NCI-H748 (cell line): ENCODE measurements around the gene SYT13.
A peak's percentile ranks its signal among the peaks of the same experiment; 100 is the strongest.

Source experiments
- DNase-seq: peaks from one replicate; lab custom pipeline; 2025; ENCODE audit not compliant: unreplicated experiment; lab: John Stamatoyannopoulos, UW

The SYT13 gene

DNA sequence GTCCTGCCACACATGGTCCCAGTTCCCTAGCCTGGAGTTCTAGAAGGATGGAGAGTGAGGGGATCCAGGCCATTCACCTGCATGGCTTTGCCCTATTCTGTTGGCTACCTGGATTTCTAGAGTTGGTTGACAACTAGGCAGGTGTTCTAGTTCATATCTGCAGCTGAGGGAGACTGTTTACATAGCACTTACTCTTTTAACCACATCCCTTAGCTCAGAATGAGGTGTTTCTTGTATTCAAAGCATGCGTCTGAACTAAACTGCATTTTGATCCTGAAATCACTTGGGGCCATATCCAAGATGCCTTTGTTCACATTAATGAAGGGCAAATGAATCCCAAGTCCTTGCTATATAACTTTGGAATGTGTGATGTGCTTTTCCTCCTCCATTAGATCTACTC is 60.9 kb downstream of the SYT13 start:
- peak; percentile 41 for DNase-seq

DNA sequence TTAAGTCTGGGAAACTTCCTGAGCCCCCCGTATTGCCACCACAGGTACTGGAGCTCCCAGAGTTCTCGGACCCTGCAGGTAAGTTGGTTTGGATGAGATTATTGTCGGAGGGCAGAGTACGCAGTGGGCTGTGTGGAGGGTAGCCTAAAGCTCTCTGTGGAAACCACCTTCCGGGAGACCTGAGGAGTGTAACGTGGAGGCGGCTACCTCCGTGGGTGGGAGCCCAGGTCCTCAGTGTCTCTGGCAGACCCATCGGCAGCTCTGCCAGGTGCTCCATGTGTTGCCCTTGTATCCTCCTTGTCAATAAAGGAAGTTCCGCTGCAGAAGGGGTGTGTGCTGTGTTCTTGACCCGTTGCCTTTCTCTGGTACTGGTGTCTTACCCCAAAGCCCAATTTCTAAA is 61.4 kb downstream of the SYT13 start:
- DNase-seq = no peak

DNA sequence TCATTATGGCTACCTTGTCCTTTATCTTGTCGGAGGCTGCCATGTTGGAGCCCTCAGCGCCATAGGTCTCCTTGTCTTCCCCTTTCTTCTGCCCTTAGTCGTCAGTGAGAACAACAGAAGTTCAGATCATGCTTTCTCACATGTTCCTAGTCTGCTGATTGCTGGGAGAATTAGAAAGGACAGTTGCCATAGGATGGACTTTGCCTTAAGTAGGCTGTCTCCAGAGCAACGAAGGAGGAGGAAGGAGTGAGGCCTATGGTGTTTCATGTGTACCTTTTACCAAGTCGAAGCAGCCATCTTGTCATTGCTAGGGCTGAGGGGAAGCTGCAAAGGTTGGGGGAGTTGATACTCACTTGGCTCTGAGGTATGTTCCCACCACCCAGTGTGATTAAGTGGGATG is 62.6 kb downstream of the SYT13 start:
- DNase-seq = no peak

DNA sequence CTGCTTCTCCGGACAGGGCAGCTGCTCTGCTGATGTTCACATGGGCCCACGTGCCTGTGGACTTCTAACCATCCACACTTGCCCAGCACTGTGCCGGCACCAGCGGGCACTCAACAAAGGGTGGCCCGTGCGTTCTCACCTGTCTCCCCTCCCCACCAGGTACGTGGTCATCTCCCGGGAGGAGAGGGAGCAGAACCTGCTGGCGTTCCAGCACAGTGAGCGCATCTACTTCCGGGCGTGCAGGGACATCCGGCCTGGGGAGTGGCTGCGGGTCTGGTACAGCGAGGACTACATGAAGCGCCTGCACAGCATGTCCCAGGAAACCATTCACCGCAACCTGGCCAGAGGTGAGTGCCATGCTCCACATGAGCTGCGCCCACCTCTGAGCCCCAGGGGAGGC is 66.7 kb downstream of the SYT13 start:
- DNase-seq = no peak

DNA sequence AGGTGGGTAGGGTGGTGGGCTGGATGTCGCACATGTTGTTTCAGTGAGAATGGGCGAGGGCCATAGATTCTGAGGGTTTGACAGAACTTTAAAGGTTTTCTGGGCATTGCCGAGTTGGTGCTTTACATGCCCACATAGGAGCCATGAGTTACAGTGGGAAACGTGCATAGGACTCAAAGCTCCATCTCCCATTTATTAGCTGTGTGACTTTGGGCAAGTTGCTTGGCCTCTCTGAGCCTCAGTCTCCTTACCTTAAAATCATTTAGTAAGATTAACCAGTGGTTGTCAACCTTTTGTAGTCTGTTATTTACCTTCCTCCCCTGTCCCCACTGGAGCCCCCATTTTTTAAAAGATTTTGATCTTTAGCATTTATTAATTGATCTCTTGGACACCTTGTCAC is 67.4 kb downstream of the SYT13 start:
- no peak for DNase-seq

DNA sequence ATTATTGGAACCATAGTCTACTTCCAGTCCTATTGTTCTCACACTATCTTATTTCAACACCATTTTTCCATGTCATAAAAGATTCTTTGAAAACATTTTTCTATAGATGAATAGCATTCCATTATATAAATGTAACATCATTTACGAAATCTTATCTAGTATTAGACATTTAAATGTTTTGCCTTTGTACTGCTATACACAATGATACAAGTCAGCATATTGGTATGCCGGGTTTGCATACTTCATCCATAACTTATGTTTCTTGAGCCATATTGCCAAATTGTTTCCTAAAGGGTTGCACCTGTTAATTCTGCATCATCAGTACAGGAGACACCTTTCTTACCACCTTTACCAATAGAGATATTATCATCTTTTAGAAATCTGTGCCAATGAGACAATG is 68.2 kb downstream of the SYT13 start:
- DNase-seq = no peak

DNA sequence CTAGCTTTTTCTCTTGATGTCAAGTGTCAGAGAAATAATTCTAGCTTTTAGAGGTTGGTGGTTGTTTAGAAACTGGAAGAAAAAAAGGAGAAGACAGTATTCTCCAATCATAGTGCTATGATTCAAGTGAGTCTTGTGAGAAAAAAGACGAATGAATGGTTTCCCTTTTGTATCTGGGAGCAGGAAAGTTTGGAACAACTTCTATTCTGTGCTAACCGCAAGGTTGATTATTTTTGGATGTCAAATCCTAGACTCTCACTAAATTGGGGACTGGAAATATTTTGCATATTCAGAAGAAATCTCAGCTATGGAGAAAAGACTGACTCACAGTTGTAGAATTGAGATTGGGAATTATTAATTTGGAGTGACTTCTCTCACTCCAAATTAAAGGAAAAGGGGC is 69.2 kb downstream of the SYT13 start:
- DNase-seq = no peak

DNA sequence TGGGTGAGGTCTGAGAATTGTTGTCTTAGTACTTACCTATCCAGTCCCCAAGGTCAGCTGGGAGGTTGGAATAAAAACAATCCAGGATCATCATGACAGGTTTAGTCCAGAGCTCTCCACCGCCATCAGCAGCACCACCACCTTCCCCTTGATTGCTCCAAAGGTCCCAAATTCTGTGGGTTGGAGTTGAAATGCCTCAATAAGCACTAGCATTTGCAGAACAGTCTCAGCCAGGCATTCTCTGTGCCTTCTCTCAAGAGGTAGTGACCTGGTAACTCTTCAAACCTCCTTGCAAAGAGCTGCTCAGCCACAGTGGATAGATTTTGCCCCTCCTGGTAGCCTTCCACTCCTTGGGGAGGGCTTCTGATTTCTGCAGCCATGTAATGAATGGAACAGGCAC is 70.1 kb downstream of the SYT13 start:
- DNase-seq = no peak

DNA sequence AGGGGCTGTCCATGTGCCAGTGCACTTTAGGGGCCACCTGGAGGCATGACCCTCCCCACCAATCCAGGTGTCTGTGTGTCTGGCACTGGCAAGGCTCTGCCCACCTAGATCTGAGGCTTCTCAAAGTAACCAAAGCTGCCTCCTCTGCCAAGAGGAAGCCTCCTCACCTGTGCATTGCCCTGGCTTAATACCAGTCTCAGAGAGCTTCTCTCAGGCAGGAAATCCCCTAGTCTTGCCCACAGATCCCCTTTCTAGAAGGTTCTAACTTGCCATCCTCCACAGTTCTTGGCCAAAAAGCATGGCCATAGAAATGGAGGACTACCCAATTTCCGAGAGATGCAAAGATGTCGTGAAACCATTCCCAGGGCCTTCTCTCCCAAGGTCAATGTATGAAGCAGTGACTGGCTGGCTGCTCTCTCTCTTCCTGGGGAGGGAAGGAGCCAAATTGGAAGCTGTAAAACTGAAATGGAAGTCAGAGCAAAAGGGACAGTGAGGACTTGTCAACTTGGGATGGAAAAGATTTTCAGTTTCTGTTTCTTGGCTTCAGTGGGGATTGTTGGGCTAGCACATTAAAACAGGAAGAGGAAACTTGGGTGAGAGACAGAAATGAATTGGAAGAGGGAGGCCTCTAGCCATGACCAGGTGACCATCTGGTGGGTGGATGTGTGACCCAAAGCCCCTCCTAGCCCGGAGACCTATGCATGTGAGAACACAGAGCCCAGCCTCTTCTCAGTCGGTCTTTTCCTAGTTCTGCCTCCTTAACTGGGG is 70.9 kb downstream of the SYT13 start:
- DNase-seq = no peak

DNA sequence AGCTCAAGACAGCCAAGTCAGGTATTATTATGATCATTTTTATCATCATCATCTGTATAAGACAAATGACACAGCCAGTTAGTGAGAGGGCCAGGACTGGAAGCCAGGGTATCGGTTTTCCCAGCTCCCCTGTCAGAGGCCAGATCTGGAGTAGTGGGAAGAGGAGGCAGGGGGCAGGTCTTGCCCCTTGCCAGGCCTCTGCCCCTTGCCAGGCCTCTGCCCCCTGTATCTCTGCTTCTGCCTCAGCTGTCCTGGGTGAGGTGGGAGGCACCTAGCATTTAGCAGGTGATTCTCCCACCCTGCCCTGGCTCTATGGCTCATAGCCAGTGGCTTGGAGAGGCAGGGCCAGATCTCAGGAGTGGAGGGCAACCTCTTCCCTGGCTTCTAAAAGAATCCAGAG is 72.4 kb downstream of the SYT13 start:
- DNase-seq = no peak

DNA sequence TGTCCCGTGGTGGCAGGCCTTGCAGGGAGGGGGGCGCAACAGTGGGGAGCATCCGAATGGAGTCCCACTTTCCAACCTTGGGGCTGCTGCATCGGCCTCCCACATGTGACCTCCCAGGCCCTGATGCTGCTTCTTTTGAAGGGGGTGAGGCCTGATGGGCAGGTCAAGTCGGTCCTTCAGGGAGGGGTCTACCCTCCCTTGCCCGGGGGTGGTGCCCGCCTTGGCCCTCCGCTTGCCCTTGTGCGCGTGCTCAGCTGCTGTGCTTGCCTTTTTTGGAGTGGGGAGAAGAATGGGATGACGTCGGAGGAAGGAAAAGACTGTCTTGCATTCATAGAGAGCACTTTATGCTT is 72.8 kb downstream of the SYT13 start:
- DNase-seq = no peak

DNA sequence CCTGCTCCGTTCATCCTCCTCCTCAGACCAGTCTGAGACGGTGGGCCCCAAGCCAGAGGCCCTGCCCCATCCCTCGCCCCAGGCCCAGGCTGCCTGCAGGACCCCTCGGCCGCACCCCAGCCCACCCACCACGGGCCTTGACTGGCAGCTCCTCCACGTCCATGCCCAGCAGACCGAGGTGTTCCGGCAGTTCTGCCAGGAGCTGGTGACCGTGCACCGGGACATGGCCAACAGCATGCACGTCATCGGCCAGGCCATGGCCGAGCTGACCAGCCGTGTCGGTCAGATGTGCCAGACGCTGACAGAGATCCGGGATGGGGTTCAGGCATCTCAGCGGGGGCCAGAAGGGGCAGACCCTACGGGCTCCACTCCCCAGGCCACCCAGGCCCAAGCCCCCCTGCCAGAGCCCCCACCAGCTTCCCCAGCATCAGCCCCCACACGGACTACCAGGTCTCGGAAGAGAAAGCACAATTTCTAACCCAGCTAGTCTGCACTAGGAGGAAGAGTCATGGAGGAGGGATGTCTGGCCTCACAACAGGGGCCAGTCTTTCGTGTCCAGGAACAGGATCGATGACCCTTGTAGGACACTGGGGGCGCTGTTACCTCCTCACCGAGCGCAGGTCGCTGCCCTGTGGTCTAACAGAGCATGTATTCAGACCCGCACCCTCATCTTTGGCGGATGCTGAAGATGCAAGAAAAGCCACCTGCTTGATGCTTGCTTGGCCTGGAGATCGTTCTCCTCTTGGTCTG is 73.4 kb downstream of the SYT13 start:
- no peak for DNase-seq

DNA sequence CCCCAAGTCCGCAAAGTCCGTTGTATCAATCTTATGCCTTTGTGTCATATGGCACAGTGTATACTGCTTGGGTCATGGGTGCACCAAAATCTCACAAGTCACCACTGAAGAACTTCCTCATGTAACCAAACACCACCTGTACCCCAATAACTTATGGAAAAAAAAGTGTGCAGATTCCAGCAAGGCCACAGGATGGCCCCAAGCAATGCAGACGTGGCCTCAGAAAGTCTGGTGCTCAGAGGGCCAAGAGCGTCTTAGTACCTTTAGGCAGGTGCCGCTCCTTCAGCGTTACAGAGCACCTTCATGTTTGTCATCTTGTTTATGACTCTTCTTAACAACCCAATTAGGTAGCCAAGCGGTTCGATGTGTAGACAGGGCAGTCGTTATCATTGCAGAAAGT is 74.4 kb downstream of the SYT13 start:
- DNase-seq = no peak

DNA sequence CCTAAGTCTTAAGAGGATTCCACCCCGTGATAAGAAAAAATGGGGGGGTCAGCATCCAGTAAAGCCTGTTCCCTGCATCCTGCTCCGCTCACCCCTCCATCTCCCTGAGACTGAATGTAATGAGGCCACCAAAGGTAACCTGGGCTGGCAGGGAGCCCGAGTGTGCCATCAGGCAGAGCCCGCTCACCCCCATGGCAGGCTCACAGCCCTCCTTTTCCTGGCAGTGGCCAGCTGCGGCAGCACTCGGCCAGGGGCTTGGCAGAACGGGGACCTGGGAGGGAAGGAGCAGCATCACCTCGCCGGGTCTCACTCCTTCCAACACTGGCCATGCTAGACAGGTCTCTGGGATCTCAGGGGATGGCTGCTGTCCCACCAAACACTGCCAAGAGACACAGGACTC is 75.3 kb downstream of the SYT13 start:
- no peak for DNase-seq

DNA sequence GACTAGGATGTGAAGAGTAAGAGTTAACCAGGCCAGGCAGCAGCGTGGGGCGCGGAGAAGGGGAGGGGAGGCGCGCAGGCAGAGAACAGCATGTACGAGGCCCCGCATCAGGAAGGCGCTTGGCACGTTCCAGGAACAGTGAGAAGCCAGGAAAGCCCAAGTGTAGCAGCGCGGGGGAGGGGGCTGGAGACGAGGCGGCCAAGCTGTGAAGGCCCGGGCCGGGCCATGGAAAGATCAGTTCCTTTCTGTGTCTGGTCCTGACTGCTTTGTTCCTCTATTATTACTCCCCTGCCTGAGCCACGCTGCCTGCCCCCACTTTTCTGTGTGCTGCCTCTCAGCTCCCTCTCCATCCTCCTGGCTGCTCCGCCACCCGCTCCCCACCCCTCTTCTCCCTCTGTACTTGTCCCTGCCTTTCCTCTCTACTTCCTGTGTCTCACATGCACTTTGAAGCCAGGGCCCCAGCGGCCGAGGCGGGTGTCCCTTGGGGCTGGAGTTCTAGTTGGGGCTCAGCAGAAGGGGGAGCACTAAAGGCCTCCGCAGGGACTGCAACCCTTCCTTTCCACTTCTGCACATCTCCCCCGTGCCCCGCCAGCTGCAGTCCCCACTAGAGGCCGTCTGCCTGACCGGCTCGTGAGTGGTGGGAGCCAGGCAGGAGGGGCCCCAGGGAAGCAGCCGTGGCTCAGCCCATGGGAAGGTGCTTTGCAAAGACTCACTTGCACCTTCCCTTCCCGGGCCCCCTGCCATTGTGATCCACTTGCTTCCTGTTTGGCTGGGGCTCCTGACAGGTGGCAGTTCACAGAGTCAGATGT is 76.0 kb downstream of the SYT13 start:
- DNase-seq = no peak

DNA sequence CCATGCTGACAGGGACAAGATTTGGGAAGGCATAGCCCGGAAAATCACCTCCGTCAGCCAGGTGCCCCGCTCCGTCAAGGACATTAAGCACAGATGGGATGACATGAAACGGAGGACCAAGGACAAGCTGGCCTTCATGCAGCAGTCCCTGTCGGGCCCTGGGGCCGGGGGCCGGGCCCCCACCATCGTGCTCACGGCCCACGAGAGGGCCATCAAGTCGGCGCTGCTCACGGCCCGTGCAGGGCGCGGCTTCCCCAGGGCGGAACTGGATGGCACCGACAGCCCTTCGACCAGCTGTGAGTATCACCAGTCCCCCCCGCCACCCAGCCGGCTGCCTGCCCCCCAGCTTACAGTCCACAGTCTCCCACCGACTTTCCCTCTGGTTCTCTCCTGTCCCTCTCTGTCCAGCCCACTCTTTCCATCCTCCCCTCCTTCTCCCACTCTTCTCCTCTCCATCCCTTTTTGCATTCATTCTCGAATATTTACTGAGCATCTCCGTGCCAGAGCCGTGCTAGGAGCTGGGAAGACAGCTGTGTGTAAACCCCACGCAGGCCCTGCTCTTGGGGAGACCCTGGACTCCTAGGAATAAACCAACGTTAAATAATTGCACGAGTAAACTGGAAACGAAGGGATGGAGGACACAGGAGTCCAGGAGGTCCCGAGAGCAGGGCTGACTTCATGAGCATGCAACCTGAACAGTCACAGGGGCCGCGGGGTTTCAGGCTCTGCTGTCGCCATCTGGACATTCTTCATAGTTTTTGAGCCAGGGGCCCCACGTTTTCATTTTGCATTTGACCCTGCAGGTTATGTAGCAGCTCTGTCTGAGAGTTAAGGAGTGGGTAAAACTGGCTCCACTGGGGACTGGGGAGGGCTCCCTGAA is 76.9 kb downstream of the SYT13 start:
- no peak for DNase-seq

DNA sequence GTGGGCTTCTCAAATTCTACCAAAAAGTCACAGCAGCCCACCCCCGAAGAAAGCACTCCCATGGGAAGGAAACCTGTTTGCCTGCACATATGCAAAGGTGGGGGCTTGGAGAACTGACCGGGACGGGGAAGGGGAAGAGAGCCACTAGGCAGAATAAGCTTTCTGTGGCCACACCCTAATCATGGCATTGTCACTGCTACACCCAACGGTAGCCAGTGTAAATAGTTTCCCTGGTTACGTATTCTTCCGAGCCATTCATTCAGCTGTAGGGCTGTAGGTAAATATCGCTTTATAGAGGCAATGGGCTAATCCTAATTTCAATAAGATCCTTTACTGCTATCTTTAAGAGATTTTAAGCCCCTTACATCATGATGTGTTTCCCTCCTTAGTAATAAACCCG is 78.0 kb downstream of the SYT13 start:
- peak; percentile 97 for DNase-seq

DNA sequence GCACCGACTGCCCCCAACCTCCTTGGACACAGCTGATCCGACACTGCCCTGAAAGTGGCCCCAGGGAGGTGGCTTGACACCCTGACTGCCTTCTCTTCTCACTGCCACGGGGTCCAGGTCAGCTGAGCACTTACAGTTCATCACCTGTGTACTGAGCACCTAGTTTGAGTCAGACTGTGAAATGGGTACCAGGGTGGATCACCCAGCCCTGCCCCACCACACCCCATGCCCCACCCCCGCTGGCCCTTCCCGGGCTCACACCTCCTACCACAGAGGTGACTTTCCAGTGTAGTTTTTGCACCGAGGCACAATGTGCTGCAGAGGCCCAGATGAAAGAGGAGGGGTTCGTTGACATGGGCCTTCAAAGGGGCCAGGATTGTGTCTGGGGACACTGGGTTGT is 80.2 kb downstream of the SYT13 start:
- no peak for DNase-seq

DNA sequence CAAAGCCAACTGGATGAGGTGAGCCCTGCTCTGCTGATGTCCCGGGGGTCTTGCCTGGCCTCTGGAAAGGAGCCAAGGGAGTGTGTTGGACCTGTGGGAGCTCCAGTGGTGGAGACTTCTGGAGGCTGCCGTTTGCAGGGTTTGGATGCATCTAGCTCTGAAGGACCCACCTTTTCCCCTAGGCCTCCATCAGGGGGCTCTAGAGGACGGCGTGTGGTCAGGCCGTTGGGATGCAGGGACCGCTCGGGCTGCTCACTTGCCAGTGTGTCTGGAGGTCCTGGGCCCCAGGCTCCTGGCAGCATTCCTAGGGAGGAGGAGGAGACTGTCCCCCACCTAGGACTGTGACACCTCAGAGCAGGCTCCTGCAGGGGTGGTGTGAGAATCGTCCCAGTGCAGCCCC is 81.4 kb downstream of the SYT13 start:
- DNase-seq = peak; percentile 37

DNA sequence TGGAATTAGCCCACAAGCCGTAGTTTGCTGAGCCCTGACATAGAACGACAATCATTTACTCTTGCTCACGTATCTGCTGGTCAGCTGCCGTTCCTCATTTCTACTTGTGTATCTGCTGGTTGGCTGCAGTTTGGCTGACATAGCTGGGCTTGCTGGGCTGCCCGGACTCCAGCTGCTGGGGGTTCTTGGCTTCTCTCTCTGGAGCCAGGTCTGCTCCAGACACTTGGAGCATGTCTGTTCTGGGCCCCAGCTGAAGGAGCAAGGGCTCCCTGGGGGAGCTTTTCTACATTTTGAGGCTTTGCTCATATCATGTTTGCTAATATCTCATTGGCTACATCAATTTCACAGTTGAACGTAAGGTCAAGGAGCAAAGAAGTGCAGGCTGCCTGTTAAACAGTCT is 92.4 kb downstream of the SYT13 start:
- no peak for DNase-seq
